ENCODE measurements around the gene NECAB3. TPM values are rescaled to one million over a fixed set of nuclear protein-coding genes. Genes with fewer than 3 reads are reported as not detected.

NECAB3 gene
- polyA plus RNA-seq, 1 of the 3 experiments (the other 2 are of a cell fraction), result 20.1 TPM

GRCh38 chr20:33719989-33720709 is 45.9 kb upstream of the NECAB3 start, which contains the start of gene PXMP4 (continued):
- TF ChIP-seq, protein P1, sequence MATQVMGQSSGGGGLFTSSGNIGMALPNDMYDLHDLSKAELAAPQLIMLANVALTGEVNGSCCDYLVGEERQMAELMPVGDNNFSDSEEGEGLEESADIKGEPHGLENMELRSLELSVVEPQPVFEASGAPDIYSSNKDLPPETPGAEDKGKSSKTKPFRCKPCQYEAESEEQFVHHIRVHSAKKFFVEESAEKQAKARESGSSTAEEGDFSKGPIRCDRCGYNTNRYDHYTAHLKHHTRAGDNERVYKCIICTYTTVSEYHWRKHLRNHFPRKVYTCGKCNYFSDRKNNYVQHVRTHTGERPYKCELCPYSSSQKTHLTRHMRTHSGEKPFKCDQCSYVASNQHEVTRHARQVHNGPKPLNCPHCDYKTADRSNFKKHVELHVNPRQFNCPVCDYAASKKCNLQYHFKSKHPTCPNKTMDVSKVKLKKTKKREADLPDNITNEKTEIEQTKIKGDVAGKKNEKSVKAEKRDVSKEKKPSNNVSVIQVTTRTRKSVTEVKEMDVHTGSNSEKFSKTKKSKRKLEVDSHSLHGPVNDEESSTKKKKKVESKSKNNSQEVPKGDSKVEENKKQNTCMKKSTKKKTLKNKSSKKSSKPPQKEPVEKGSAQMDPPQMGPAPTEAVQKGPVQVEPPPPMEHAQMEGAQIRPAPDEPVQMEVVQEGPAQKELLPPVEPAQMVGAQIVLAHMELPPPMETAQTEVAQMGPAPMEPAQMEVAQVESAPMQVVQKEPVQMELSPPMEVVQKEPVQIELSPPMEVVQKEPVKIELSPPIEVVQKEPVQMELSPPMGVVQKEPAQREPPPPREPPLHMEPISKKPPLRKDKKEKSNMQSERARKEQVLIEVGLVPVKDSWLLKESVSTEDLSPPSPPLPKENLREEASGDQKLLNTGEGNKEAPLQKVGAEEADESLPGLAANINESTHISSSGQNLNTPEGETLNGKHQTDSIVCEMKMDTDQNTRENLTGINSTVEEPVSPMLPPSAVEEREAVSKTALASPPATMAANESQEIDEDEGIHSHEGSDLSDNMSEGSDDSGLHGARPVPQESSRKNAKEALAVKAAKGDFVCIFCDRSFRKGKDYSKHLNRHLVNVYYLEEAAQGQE (IDR thresholded peaks at IDR 0.05; ENCODE audit: low read depth, low read length), result no peak
- TF ChIP-seq TAF1 (IDR thresholded peaks at IDR 0.05; ENCODE audit: borderline replicate concordance, low read depth, low read length), result no peak
- TF ChIP-seq GABPA (IDR thresholded peaks at IDR 0.05; ENCODE audit: low read depth), result 0 out of 2 replicates have a peak, but pooled peaks have one; percentile 49
- TF ChIP-seq RFX5 (IDR thresholded peaks at IDR 0.05; ENCODE audit: low read length), result peak; percentile 83
- peak; percentile 96 for TF ChIP-seq CHD2 (IDR thresholded peaks at IDR 0.05; ENCODE audit: low read length, partially characterized antibody)
- peak; percentile 98 for TF ChIP-seq IRF3 (IDR thresholded peaks at IDR 0.05; ENCODE audit: low read depth, low read length)
- TF ChIP-seq YY1 (IDR thresholded peaks at IDR 0.05; ENCODE audit: low read depth), result peak; percentile 69; the same call in 1 of the 2 replicates
- TF ChIP-seq SIN3A (IDR thresholded peaks at IDR 0.05; ENCODE audit: borderline replicate concordance, low read depth, low read length), result peak; percentile 84; the same call in 1 of the 2 replicates
- TF ChIP-seq, protein P2, sequence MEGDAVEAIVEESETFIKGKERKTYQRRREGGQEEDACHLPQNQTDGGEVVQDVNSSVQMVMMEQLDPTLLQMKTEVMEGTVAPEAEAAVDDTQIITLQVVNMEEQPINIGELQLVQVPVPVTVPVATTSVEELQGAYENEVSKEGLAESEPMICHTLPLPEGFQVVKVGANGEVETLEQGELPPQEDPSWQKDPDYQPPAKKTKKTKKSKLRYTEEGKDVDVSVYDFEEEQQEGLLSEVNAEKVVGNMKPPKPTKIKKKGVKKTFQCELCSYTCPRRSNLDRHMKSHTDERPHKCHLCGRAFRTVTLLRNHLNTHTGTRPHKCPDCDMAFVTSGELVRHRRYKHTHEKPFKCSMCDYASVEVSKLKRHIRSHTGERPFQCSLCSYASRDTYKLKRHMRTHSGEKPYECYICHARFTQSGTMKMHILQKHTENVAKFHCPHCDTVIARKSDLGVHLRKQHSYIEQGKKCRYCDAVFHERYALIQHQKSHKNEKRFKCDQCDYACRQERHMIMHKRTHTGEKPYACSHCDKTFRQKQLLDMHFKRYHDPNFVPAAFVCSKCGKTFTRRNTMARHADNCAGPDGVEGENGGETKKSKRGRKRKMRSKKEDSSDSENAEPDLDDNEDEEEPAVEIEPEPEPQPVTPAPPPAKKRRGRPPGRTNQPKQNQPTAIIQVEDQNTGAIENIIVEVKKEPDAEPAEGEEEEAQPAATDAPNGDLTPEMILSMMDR (IDR thresholded peaks at IDR 0.05), result no peak
- no peak for TF ChIP-seq EP300 (IDR thresholded peaks at IDR 0.05; ENCODE audit: borderline replicate concordance in 1 of 2, low read depth in 1 of 2, low read length in 1 of 2)
- TF ChIP-seq SMC3 (IDR thresholded peaks at IDR 0.05; ENCODE audit: low read depth, low read length), result no peak
- TF ChIP-seq FOXJ3 (CRISPR knock-in tag; IDR thresholded peaks at IDR 0.05), result no peak
- no peak for TF ChIP-seq FOXM1 (IDR thresholded peaks at IDR 0.05; ENCODE audit: low read depth)
- TF ChIP-seq POLR2AphosphoS5 (IDR thresholded peaks at IDR 0.05; ENCODE audit: low read depth, low read length), result no peak
- TF ChIP-seq MAX (IDR thresholded peaks at IDR 0.05; ENCODE audit: low read depth), result peak; percentile 53; the same call in 1 of the 2 replicates
- no peak for TF ChIP-seq GATA2 (CRISPR knock-in tag; IDR thresholded peaks at IDR 0.05)
